Measurements from ENCODE around the gene SPOCK1.

SPOCK1 gene

DNA sequence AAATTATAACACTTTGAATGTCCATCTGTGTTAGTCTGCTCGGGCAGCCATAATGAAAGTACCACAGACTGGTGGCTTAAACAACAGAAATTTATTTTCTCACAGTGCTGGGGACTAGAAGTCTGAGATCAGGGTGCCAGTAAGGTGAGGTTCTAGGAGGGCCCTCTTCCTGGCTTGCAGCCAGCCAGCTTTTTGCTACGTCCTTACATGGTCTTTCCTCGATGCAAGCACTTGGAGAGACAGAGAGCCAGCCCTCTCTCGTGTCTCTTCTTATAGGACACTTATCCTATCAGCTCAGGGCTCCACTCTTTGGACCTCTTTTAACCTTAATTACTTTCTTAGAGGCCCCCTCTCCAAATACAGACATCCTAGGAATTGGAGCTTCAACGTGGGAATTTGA, 351.8 kb downstream of the SPOCK1 start:
- no peak for DNase-seq (ENCODE audit: low spot score)

DNA sequence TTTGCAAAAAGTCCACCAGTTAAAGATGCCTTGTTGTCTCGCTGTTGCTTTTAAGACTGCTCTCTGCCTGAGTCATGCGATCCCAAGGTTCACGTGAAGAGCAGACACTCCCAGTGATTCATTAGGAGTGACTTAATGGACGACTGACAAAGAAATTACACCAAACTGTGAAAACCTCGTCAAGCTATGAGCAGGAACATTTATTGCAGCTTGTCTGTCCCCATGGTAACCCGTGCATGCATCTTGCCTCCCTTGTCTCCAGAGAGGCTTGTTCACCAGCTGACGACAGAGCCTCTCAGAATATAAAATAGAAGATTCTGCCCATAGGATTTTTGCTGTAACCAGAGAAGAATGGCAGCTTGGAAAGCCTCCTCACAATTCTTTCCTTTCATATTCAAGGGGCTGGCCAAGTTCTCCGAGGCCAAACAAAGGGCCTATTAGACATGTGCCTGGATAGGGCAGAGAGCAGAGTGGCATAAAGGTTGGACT, 352.7 kb downstream of the SPOCK1 start:
- no peak for DNase-seq (ENCODE audit: low spot score)

DNA sequence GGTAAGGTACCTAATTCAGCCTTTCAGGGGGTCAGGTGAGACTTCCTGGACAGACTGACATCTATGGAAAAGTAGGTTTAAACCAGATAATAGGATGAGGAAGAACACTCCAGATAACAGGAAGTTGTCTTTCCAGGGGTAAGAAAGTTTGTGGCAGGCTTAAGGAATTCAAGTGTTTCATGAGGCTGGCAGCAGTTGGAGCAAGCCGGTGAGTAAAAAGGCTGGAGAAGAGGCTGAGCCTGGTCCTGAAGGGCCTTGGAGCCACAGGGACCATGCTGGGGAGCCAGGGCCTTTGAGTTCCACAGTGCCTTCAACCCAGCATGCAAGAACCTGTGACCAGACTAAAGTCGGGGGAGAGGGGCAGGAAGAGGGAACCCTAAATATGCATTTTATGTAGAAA, 353.4 kb downstream of the SPOCK1 start:
- no peak for DNase-seq (ENCODE audit: low spot score)

DNA sequence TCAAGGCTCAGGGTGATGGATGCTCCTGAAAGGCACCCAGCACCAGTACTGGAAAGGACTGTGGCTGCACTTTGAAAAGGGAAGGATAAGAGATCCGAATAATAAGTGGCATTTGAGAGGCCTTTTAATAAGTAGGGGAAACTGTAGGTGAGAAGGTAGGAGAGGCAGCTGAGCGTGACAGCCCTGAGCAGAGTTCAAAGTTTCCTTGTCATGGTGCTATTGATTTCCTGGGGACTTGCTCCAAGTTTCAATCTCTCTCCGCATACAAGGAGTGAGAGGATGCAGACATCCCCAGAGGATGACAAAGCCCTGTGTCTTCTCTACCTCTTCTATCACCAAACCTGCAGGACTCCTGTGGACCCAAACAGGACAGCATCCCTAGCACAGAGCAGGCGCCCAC, 354.5 kb downstream of the SPOCK1 start:
- DNase-seq (ENCODE audit: low spot score), result no peak

DNA sequence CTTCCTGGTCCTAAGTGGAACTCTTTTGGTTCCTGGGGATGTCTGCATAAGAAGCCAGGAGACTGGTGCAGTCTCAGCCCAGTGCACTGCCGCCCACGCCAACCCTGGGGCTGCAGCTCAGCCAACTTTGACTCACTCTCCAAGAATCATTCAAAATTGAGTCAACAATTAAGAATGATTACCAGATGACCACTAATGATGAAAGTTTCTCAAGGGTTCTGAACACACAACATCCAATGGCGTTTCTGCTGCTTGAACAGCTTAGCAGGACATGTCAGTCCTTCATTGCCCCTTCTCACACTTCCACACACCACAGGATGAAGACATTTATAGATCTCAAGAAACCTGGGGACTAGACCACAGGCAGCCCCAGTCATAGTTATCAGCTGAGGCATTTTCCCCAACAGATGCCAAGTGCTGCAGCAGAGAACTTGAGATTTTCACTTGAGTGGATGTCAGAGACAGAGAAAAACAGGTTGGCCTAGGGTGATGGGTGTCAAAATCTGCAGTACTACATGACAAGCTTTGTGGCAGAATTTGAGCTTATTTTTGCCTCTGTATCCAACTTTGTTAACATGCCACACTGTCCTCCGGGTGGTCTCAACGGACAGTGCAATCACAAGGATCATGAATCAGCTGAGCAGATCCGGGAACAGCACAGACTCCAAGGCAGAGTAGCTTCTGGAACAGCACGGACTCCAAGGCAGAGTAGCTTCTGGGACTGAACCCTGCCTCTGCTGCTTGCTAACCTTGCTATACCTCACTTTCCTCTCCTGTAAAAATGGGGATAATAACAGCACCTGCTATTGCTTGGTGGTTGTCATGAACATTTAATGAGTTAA, 356.1 kb downstream of the SPOCK1 start:
- no peak for DNase-seq (ENCODE audit: low spot score)

DNA sequence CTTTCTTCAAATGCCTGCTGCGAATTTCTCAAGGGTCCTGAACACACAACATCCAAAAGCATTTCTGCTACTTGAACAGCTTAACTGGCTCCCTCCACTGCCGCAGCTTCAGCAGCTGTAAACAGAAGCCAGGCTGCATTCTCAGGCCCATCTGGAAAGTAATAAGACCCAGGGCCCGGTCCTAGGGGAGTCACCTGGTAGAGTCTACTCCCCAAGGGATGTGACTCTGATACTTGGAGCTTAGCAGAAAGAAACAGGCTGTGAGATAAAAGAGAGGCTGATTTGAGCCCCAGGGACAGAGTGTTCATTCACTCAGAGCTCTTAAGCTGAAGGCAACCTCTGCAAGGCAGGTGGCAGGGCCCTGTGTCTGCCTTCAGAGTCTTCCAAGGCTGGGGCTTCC, 356.8 kb downstream of the SPOCK1 start:
- no peak for DNase-seq (ENCODE audit: low spot score)

DNA sequence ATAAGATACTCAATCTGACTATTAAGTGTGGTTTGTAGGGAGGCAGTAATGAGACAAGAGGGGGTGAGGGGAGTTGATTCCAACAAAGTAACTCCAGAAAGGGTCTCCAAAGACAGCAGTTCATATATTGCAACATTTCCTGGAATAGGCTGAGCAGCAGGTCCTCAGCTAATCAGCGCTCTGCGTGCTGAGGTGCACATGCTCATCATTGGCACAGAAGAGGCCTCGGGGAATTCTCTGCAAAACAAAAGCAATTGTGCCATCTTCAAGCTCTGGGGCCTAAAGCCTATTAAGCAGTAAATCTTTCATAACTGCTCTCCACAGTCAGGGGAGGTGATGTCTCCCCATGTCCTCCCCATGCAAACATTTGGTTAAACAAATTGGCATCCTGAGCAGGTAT, 357.3 kb downstream of the SPOCK1 start:
- DNase-seq (ENCODE audit: low spot score), result no peak

DNA sequence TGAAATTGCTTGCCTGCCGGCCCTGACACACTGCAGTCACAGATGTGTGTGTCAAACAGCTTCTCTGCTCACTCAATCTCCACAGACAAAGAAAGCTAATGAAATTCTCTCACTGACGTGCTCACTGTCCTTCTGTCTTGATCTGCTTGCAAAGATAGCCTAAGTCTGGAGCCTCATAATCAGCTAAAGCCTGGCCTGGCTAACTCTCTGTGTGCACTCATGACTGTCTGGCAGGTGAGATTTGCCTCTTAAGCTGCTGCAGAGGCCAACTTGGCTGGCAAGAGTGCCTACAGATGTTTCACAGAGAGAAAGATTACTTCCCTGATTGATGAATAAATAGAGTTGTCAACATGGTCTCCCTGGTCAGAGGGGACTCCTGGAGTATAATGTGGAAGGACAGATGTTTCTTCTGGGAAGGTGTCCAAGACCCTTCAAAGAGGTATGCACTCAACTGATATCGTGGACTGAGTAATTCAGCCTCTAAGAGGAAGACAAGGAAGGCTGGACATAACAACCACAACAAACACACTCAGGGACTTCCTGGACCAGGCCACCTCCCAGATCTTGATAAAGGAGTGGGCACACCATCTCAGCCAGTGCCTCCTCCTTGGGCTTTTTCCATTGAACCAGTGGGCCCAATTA, 362.0 kb downstream of the SPOCK1 start:
- no peak for DNase-seq (ENCODE audit: low spot score)

DNA sequence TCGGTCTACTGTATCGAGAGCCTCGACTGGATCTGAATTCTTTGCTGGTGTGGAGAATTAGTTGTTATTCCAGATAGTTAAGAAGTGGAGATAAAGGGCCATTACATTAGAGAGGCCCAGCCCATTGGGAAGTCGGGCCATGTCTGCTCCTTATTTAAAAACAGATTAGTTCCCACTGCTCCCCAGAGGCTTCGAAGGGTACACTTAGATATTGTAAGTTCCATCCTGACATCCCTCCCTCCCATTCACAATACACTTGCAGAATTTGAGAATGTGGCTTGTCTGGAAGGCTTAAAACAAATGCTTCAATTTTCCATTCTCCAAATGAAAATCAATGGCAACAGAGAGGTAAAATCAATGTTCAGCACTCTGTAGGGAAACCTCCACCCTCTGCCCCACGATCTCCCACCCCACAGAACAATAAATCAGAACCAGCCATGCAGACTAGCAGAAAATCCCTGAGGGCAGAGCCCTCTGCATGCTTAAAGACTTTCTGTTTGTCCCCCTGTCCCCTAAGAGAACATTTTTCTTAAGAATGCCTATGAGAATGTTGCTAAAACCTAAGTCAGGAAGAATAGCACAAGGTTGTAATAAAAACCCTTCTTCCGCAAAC, 364.1 kb downstream of the SPOCK1 start:
- no peak for DNase-seq (ENCODE audit: low spot score)

DNA sequence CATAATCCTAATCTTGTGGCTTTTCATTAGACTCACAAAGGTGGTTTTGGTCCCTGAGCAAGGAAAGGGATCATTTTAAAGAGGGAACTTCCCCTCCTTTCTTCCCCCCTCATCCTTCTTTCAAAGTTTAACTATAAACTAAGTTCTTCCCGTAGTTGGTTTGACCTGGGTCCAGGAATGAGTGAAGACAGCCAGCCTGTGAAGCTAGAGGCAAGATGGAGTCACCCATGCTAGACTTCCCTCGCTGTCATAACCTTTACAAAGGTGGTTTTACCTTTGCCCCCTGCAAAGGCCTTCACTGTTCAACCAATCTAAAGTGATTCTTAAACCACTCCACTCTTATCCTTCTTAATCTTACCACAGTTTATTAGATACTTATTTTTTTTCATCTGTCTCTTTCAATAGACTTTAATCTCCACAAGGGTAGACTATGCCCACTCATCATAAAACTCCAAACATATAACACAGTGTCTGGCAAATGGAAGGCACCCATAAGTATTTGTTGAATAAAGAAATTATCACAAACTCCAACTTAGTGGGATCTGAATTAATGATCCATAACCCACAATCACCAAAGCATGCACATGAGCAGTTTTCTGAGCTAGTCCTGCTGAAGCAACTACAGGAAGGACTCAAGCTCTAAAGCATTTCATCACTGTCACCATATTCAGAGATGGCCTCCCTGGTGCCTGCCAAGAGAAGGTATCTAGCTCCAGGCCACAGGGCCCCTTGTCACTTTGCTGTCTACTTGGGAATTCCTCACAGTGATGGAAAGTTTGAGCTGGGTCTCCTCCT, 369.0 kb downstream of the SPOCK1 start:
- DNase-seq (ENCODE audit: low spot score), result no peak

DNA sequence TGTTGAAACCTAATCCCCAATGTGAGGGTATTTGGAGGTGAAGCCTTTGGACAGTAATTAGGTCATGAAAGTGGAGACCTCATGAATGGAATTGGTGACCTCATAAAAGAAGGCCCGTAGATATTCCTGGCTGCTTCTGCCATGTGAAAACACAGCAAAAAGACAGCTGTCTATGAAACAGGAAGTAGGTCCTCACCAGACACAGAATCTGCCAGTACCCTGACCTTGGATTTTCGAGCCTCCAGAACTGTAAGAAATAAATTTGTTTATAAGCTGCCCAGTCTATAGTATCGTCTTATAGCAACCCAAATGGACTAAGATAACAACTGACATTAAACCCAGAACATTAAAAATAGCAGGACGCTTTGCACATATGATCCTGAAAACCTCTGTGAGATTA, 371.1 kb downstream of the SPOCK1 start:
- DNase-seq (ENCODE audit: low spot score), result no peak

DNA sequence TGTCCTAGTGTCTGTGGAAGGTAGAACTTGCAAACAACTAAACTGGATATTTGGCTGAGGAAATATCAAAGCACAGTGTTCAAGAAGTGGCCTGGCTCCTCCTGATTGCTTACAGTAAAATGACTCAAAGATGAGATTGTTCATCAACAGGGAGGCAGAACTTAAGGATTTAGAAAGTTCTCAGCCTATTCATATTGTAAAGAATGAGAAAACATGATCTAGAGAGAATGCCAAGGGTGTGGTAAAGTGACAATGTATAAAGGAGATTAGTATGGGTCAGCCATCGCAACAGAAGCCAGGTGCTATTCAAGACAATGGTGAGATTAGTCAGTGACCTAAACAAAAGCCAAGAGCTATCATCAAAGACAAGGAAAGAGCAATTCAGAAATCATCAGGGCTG, 372.3 kb downstream of the SPOCK1 start:
- DNase-seq (ENCODE audit: low spot score), result no peak

DNA sequence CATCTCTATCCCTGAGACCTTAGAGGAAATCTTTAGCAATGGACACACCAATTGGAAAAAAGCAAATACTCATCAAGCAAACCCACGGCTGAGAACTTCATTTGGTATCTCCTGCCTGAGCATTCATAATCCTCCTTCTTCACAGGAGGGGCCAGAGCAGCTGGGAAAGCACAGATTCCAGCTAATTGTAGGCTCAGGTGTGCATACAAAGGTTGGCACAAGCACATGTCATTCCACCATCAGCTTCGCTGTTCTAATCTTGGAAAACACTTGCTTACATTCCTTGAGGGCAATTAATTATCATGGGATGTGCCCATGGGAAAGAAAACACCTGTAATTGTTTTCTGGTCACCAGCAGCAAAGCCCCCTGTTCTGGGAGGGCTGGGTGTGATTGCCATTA, 376.6 kb downstream of the SPOCK1 start:
- DNase-seq (ENCODE audit: low spot score), result no peak

DNA sequence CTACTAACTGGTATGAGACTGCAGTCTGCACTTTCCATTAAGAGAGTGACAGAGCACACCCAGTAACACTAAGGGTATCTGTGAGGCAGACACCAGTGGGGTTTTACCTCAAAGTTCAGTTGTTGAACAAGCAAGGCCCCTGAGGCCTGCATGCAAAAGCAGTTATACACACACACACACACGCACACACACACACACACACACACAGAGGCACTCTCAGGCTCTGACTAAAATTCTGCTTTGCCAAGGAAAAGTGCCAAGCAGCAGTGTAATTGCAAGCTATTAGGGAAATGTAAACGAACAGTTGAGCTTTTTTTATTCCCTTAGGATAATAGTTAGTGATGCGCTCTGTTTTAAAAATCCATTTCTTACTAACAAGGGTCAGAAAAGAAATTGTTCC, 377.1 kb downstream of the SPOCK1 start:
- DNase-seq (ENCODE audit: low spot score), result no peak

DNA sequence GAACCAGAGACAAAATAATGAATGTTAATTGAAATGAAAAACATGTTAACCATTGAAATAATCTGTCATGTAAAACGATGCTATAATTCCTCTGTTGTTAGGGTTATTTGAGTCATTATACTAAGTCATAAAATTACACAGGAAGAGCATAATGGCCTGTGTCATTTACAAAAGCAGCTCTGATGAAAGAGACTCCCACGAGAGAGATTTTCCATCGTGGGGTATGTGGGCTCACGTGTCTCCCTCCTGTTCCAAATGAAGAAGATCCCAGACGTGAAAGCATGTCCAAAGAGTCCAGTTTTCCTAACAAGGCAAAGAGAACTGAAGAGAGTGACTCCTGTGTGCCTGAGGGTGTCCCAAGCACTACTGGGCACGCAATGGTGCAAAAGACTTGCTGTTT, 379.8 kb downstream of the SPOCK1 start:
- DNase-seq (ENCODE audit: low spot score), result no peak

DNA sequence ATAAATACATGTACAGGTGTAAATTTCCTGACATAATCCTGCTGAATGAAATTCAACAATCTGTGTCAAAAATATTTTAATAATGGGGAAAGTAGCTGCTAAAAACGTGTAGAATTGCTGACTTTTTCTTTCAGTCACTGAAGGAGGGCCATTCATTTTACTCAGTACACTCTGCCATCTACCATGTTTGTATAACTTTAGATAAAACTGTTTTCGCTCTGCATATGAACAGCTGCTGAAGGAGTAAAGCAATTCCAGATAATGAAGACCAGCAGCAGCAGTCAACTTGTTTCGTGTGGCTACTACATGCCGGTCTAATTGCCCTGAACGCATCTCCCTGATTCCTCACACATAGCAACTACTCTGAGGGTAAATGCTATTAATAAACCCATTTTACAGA, 380.5 kb downstream of the SPOCK1 start:
- DNase-seq (ENCODE audit: low spot score), result no peak

DNA sequence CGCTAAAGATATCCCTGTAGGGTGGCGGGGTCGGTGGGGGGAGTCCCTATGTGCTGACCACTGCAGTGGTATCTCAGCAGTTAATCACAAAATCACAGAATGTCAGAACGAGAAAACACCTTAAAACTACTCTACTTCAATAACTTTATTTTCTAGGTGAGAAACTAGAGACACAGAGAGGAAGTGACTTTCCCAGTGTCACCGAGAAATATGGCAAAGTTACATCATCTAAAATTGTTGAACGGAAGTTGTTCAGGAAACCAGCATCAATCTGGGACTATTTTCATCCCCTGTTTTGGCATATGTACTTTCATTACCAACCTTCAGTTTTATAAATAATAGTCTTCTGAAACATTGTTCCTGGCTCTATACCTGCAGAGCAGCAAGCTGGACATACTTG, 384.0 kb downstream of the SPOCK1 start:
- no peak for DNase-seq (ENCODE audit: low spot score)

DNA sequence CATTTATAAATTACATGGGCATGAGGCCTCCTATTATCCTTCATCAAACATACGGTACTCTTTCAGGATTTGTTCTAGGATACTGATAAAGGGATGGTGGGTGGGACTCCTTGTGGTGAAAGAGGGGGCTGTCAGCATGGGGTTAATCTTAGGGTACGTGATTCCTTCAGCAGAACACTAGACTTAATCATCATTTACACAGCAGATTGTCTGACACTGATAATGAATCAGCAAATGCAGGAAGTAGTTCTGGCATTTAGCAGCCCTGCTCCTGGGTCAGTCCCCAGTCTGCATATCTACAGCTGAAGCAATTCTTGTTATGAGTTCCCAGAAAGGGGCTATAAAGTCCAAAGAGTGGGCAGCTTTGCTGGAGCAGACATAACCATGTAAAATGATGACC, 384.6 kb downstream of the SPOCK1 start:
- DNase-seq (ENCODE audit: low spot score), result no peak

DNA sequence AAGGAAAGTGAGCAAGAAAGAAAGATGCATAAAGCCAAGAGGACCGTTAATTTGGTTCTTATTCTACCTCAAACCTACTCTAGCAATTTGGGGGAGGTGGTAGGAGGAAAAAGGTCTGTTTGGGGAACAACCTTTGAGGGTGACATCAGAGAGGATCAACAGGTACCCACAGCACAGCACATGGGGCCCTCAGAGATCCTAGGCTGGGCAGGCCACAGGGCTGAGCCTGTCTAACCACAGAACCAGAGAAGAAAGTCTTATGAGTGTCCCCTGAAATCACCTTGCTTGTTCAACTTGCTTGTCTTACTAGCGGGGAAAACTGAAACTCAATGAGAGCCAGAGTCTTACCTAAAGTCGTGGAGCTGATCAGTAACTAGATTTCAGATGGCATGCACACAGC, 385.2 kb downstream of the SPOCK1 start:
- DNase-seq (ENCODE audit: low spot score), result no peak

DNA sequence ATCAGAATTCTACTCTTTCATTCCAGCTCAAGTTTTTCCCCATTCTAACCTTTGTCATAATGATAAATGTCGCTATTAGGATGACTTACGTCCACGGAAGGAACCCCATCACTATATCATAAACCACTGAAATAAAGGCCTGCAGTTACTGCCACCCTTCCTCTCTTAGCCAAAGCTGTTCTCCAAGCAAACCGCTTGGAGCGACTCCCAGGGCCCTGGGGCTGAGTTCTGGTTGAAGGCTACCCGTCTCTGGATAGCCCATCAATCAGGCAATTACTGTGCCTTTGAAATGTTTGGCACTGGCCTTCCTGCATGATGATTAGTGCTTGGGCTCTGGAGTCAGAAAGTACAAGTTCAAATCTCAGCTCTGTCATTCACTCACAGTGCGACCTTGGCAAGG, 386.0 kb downstream of the SPOCK1 start:
- no peak for DNase-seq (ENCODE audit: low spot score)

DNA sequence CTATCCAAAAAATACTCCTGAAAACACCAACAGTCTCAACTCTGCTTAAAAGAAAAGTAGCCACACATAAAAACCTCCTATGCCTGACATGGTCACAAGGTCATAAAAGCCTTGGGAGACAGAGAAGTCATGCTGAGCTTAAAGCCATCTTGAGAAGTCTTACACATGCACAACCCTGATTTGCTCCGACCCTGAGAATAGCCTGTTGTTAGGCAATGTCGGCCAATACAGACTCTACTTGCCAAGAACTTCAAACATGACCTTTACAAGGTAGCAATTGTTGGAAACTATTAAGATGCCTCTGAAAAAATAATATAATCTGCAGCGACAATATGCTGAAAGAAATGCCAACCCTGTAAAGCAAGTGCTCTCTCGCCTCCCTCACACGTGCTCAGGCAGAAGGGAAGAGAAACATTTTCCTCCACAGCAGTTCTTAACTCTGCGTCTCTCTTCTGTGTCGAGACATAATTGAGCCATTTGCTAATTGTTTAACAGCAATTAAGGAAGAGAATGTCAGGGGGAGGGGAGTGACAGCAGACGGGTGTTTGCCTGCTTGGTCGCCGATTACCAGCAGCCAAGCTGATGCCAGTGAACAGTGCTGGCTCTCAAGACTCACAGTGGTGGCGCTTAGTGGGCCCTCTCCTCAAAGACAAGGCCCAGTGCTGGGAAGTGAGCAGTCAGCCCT, 393.6 kb downstream of the SPOCK1 start:
- no peak for DNase-seq (ENCODE audit: low spot score)

DNA sequence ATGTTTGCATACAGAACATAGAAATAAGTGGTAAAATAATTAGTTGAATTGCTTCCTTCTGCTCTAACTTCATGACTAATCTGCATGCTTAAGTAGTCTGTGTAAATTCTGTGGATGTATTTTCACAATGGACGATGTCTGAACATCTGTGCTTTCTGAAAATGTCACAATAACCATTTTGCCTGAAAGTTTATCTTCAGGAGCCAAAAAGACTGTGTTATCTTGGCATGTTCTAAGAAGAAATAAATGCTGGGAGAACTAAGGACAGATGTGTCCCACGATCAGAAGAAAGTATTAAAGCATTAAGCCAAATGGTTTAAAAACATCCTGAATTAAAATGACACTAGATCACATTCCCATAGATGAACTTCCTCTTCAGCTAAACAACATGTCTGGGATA, 397.6 kb downstream of the SPOCK1 start:
- no peak for DNase-seq (ENCODE audit: low spot score)

Measured in left forelimb (tissue), 1 donor.